RWPE1 (cell line): Measurements from ENCODE around the gene RNF224.

Experiments used
- CTCF ChIA-PET: fragments of 350-600 bp; sonication (Branson Sonifier 250); formaldehyde crosslinking; extraction: SDS; loops from one replicate; lab custom pipeline; 2021; lab: Yijun Ruan, JAX
- POLR2A ChIA-PET: fragments of 400-600 bp; formaldehyde crosslinking; extraction: SDS; loops from one replicate; lab custom pipeline; 2020; ENCODE audit warnings: antibody characterized with exemption; ENCODE audit not compliant: low non-redundant PET; lab: Yijun Ruan, JAX
- DNase-seq: peaks from one replicate; pipeline ENCODE4 v3.0.0; 2012; ENCODE audit warnings: low spot score
- H3K27ac ChIP-seq: fragments of 450-650 bp; 2 replicates; pipeline ENCODE4 v1.5.1; 2017
- TF ChIP-seq, protein P1 (sequence below): fragments of 450-650 bp; conservative IDR thresholded peaks from 2 replicates; pipeline ENCODE4 v1.5.1; 2017; ENCODE audit warnings: low read depth, mild to moderate bottlenecking

RNF224 gene

DNA sequence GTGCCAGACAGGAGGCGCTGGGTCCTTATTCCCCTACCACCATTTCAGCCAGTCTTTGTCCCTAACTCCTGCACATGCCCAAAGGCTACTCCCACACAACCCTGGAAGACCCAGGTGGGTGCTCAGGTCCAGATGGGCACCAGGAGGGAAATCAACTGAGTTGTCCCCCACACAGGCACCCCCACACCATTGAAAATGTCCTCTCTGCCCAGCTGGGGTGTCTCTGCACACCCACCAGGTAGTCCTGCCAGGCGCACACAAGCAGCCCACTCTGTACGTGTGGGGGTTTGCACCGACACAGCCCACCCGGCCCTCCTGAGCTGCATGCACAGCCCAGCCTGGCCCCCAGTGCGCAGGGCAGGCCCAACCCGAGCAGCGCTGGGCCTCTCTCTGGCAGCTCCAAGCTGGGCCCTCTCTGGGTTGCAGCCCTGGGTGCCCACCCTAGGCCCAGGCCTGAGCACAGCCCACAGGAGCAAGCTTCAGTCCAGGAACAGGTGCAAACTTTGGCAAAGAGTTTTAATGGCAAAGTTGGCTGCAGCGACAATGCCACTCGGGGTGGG lies 7.5 kb upstream of the RNF224 start:
- TF ChIP-seq, protein P1, sequence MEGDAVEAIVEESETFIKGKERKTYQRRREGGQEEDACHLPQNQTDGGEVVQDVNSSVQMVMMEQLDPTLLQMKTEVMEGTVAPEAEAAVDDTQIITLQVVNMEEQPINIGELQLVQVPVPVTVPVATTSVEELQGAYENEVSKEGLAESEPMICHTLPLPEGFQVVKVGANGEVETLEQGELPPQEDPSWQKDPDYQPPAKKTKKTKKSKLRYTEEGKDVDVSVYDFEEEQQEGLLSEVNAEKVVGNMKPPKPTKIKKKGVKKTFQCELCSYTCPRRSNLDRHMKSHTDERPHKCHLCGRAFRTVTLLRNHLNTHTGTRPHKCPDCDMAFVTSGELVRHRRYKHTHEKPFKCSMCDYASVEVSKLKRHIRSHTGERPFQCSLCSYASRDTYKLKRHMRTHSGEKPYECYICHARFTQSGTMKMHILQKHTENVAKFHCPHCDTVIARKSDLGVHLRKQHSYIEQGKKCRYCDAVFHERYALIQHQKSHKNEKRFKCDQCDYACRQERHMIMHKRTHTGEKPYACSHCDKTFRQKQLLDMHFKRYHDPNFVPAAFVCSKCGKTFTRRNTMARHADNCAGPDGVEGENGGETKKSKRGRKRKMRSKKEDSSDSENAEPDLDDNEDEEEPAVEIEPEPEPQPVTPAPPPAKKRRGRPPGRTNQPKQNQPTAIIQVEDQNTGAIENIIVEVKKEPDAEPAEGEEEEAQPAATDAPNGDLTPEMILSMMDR: no peak

DNA sequence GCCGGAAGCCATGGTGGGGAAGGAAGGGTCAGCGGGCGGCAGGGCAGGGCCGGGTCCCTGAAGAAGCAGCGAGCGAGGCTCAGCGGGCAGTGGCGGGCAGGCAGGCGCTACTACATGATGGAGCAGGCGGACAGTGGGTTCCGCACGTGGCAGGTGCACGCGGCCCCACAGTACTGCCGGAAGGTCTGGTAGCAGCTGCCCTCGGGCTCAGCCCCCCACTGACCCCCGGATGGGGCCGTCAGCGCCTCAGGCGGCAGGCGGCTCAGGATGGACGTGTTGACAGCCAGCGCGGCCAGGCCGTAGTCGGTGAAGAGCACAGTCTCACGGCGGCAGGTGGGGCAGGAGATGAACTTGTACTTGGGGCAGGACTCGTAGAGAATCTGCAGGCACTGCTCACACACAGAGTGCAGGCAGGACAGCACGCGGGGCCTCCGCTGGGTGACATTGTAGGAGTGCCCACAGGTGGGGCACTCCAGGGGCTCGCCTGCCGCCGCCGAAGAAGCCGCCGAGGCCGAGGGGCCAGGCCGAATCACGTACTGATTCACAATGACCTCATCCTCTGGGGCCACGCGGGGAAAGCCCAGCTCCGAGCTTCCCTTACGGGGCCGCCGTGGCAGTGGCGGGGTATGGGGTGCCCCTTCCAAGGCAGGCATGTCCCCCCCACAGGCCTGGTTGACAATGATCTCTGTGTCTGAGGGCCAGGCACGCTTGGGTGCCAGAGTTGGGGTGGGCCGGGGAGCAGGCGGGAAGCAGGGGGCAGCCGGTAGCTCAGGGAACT lies 6.8 kb upstream of the RNF224 start:
- CTCF ChIA-PET: interaction anchor here (0.7 to 1.1 kb wide), 2 partner anchors 105 to 125 kb away, joined by 3 read pairs; no protein-coding TSS in a partner anchor

More for the DNA sequence above, 7.5 kb upstream of the RNF224 start:
- CTCF ChIA-PET: interaction anchor here (1.1 kb wide), 1 partner anchor 105 kb away, joined by 3 read pairs; no protein-coding TSS in a partner anchor
- POLR2A ChIA-PET: no interaction called here
- DNase-seq: no peak
- H3K27ac ChIP-seq: peak overlapping the region; percentile 82

DNA sequence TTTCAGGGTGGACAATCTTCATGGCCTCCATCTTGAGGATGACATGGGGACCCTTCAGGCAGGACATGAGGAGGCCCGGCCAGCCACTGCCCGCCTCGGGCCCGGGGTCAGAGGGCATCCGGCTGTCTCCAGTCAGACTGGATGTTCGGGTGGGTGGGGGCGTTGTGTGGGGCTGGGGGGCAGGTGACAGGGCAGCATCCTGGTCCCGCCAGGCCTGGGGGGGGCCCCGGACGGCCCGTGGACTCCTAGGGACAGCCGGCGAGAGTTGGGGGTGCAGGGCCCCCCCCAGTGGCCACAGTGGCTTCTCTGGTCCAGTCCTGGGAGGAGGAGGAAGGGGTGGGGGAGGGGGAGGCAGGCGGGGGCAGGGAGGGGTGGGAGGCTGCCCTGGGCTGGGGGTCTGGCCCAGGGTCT lies 6.2 kb upstream of the RNF224 start:
- no peak overlapping the region; the same call in 1 of the 2 replicates for H3K27ac ChIP-seq
- TF ChIP-seq, protein P1: no peak
- ChIA-PET POLR2A (interaction anchor here (0.6 to 0.7 kb wide), 2 partner anchors 23 to 194 kb away, joined by 3 to 4 read pairs; no protein-coding TSS in a partner anchor), CTCF (no interaction called here)
- DNase-seq: no peak

More for the DNA sequence above, 6.8 kb upstream of the RNF224 start:
- H3K27ac ChIP-seq: peak overlapping the region; percentile 82
- POLR2A ChIA-PET: interaction anchor here (0.6 to 0.7 kb wide), 2 partner anchors 22 to 194 kb away, joined by 3 to 4 read pairs; no protein-coding TSS in a partner anchor
- TF ChIP-seq, protein P1: no peak
- no peak for DNase-seq

DNA sequence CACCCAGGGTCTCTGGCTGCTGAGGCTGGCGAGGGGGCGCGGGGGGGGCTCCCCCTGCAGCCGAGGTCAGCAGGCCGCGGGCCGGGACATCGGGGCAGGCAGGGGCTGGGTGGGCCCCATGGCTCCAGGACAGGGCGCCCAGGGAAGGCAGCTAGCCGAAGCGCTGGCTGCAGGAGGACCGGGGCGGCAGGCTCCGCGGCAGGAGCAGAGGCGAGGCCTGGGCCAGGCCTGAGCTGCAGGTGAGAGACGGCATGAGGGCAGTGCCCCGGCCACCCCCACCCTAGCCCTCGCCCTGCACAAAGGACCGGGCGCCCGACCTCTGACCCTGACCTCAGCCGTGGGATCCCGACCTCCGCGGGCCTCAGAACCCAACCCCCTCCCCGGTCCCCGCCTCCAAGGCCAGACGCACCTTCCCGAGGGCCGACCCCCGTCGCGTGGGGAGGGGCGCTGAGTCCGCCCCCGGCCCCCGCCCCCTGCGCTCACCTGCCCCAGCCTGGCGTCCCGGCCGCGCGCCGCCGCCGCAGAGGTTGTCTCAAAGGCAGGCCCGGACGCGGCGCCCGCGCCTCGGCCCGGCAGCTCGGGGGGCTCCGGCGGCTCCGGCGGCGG lies 5.7 kb upstream of the RNF224 start:
- peak overlapping the region; percentile 95 for H3K27ac ChIP-seq
- POLR2A ChIA-PET: interaction anchor here (0.6 to 0.7 kb wide), 3 partner anchors 21 to 193 kb away, joined by 3 to 5 read pairs (median 3); partner anchors contain the start of gene SSNA1
- no peak for DNase-seq
- CTCF ChIA-PET: interaction anchor here (2.1 kb wide), 1 partner anchor 15 kb away, joined by 16 read pairs; no protein-coding TSS in a partner anchor
- TF ChIP-seq, protein P1: no peak

DNA sequence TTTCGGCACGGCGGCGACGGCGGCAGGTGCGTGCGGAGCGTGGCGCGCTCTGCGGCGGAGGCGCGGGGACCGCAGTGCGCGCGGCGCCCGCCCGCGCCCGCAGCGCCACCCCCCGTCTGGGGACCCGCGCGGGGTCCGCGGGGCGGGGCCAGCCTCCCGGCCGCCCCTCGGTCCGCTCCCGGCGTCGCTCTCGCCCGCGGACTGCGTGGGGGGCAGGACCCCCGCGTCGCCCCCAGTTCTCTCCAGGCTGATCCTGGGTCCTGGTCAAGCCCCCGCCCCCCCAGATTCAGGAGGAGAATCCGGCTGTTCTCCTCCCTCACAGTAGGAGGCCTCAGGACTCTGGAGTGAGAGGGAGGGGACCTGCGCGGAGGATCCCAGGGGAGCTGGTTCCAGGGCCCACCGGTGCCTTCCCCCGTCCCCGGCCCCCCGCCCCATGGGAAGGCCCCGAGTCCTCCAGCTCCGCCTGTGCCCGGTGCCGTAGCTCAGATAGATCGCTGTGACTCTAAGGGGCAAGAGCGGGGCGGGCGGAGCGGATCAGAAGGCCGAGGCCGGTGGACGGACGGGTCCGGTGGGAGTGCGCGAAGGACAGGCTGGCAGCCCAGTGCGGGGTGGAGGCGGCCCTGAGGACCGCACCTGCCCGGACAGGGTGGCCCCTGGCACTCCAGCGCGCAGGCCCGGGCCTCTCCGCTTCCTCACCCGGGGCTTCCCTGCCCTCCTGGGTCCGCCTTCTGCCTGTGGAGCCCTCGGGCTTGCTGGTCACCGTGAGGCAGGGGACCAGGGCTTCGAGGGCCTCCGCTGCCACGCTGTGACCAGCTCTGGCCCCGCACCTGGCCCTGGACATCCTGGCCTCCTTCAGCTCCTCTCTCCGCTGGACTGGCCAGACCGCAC lies 4.9 kb upstream of the RNF224 start, which contains the start of gene RNF208:
TSS of gene RNF208 (minus strand) at position 51 of the 888 bp plus-strand sequence. CDS start 1,028 bp downstream, outside the sequence.
- ChIA-PET POLR2A (interaction anchor here (0.5 to 1.5 kb wide), 7 partner anchors 15 to 152 kb away, joined by 3 to 7 read pairs (median 3); partner anchors contain the start of gene SSNA1), CTCF (interaction anchor here (0.6 to 2.1 kb wide), 4 partner anchors 14 to 93 kb away, joined by 3 to 16 read pairs (median 4); partner anchors contain the start of genes NDOR1, SSNA1 and TMEM203)
- TF ChIP-seq, protein P1: no peak
- no peak for DNase-seq
- H3K27ac ChIP-seq: peak within 1 kb of the TSS; percentile 95
